OCI-LY1 (cell line): ENCODE results near the gene CHCHD10.

Experiments used
- H2AFZ ChIP-seq: fragments of 200-600 bp; sonication (generic), shearing (Covaris generic); 2 replicates; pipeline ENCODE4 v1.6.0; 2014; ENCODE audit warnings: antibody characterized with exemption, mild to moderate bottlenecking, low read length
- H3F3A ChIP-seq: fragments of 200-600 bp; sonication (generic), shearing (Covaris generic); 2 replicates; pipeline ENCODE4 v1.6.0; 2014; ENCODE audit warnings: mild to moderate bottlenecking, antibody characterized with exemption, low read length, moderate library complexity; ENCODE audit not compliant: insufficient read depth
- H3K27ac ChIP-seq: fragments of 200-600 bp; sonication (generic); 2 replicates; pipeline ENCODE4 v1.5.1; 2014; ENCODE audit warnings: low read length, mixed run types, mild to moderate bottlenecking, low read depth; ENCODE audit not compliant: poor library complexity, severe bottlenecking
- H3K27me3 ChIP-seq: fragments of 200-600 bp; sonication (generic); 2 replicates; pipeline ENCODE4 v1.6.0; 2014; ENCODE audit warnings: antibody characterized with exemption, mild to moderate bottlenecking, low read length, moderate library complexity; ENCODE audit not compliant: insufficient read depth
- H3K36me3 ChIP-seq: fragments of 200-600 bp; sonication (generic); 2 replicates; pipeline ENCODE4 v1.6.1; 2014; ENCODE audit warnings: mild to moderate bottlenecking, antibody characterized with exemption, low read length, moderate library complexity, mixed read lengths; ENCODE audit not compliant: insufficient read depth
- H3K4me1 ChIP-seq: fragments of 200-600 bp; sonication (generic); 2 replicates; pipeline ENCODE4 v1.5.1; 2014; ENCODE audit warnings: mild to moderate bottlenecking, low read length, moderate library complexity; ENCODE audit not compliant: insufficient read depth, severe bottlenecking
- H3K4me2 ChIP-seq: fragments of 200-600 bp; sonication (generic), shearing (Covaris generic); 2 replicates; pipeline ENCODE4 v1.6.1; 2014; ENCODE audit warnings: low read length
- H3K4me3 ChIP-seq: fragments of 200-600 bp; sonication (generic); 2 replicates; pipeline ENCODE4 v1.5.1; 2014; ENCODE audit warnings: low read length, low read depth, mild to moderate bottlenecking, mixed read lengths; ENCODE audit not compliant: poor library complexity, severe bottlenecking
- H3K79me2 ChIP-seq: fragments of 200-600 bp; shearing (Covaris generic); 2 replicates; pipeline ENCODE4 v1.6.1; 2016; ENCODE audit warnings: mixed run types, low read length, mixed read lengths; ENCODE audit not compliant: insufficient read depth
- H3K9ac ChIP-seq: fragments of 200-600 bp; sonication (generic), shearing (Covaris generic); 2 replicates; pipeline ENCODE4 v1.6.1; 2014; ENCODE audit warnings: mild to moderate bottlenecking, low read length, mixed read lengths
- H3K9me2 ChIP-seq: fragments of 200-600 bp; sonication (generic), shearing (Covaris generic); 2 replicates; pipeline ENCODE4 v1.6.1; 2014; ENCODE audit warnings: low read depth, mild to moderate bottlenecking, low read length, mixed read lengths
- H3K9me3 ChIP-seq: fragments of 200-600 bp; shearing (Covaris generic); 2 replicates; pipeline ENCODE4 v1.6.1; 2014; ENCODE audit warnings: low read length, mixed read lengths
- H4K20me1 ChIP-seq: fragments of 200-600 bp; sonication (generic), shearing (Covaris generic); 2 replicates; pipeline ENCODE4 v1.6.0; 2016; ENCODE audit warnings: mild to moderate bottlenecking, low read length; ENCODE audit not compliant: insufficient read depth
- EZH2 ChIP-seq: fragments of 200-600 bp; sonication (generic), shearing (Covaris generic); IDR thresholded peaks from 2 replicates; pipeline ENCODE4 v1.8.0; 2017; ENCODE audit warnings: borderline replicate concordance, mixed run types, mild to moderate bottlenecking, antibody characterized with exemption, low read length, moderate library complexity, mixed read lengths
- TF ChIP-seq, protein P1 (sequence below): fragments of 200-600 bp; sonication (generic), shearing (Covaris generic); IDR thresholded peaks from 2 replicates; pipeline ENCODE4 v1.5.1; 2017; ENCODE audit warnings: mild to moderate bottlenecking, antibody characterized with exemption, low read length, moderate library complexity, mixed read lengths

The CHCHD10 gene

GRCh38 chr22:23784215-23784732 is 16.5 kb upstream of the CHCHD10 start:
- Histone ChIP-seq H3K27me3 (no peaks in the 10 kb centered on the region), H3K4me3 (no peak overlapping the region), H3K36me3 (no peaks in the 10 kb centered on the region), H3K9me2 (no peaks in the 10 kb centered on the region), H2AFZ (no peak overlapping the region), H3K9me3 (no peaks in the 10 kb centered on the region), H3K27ac (no peak overlapping the region), H3F3A (no peaks in the 10 kb centered on the region), H3K79me2 (peaks cover 19% of the 10 kb centered on the region), H3K9ac (no peak overlapping the region), H3K4me1 (peaks cover 23% of the 10 kb centered on the region), H3K4me2 (no peak overlapping the region), H4K20me1 (no peaks in the 10 kb centered on the region)
- TF ChIP-seq, protein P1, sequence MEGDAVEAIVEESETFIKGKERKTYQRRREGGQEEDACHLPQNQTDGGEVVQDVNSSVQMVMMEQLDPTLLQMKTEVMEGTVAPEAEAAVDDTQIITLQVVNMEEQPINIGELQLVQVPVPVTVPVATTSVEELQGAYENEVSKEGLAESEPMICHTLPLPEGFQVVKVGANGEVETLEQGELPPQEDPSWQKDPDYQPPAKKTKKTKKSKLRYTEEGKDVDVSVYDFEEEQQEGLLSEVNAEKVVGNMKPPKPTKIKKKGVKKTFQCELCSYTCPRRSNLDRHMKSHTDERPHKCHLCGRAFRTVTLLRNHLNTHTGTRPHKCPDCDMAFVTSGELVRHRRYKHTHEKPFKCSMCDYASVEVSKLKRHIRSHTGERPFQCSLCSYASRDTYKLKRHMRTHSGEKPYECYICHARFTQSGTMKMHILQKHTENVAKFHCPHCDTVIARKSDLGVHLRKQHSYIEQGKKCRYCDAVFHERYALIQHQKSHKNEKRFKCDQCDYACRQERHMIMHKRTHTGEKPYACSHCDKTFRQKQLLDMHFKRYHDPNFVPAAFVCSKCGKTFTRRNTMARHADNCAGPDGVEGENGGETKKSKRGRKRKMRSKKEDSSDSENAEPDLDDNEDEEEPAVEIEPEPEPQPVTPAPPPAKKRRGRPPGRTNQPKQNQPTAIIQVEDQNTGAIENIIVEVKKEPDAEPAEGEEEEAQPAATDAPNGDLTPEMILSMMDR = no peak
- TF ChIP-seq EZH2 = no peak

- TF ChIP-seq, protein P1 = no peak
- no peak for TF ChIP-seq EZH2
- H3K27ac ChIP-seq = no peak overlapping the region
- no peak overlapping the region for H3K9ac ChIP-seq
- H4K20me1 ChIP-seq = no peaks in the 10 kb centered on the region
- H3K4me2 ChIP-seq = no peak overlapping the region
- H3K4me1 ChIP-seq = peaks cover 16% of the 10 kb centered on the region
- H3K9me2 ChIP-seq = no peaks in the 10 kb centered on the region
- no peaks in the 10 kb centered on the region for H3K9me3 ChIP-seq
- H3K36me3 ChIP-seq = no peaks in the 10 kb centered on the region
- no peaks in the 10 kb centered on the region for H3F3A ChIP-seq
- H3K4me3 ChIP-seq = no peak overlapping the region
- peaks cover 11% of the 10 kb centered on the region for H3K79me2 ChIP-seq
- H2AFZ ChIP-seq = no peak overlapping the region
- H3K27me3 ChIP-seq = no peaks in the 10 kb centered on the region
These were observed 15.7 kb upstream of the CHCHD10 start for GRCh38 chr22:23783265-23784150.

DNA sequence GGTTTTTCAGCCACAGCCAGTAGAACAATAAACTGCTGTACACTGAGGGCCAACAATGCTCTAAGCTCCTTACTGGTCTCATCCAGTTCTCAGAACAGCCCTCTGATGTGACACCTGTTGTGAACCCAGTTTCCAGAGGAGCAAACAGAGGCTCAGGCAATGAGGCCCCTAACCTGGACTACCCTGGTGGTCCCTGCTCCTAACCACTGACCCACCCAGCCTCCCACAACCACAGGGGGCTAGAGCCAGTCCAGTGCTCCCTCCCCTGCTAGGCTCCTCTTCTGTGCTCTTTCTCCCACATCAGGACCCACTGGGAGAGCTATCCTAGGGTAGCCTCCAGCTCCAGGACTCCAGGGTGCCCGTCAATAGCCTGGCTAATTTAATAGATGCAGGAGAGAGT is 14.9 kb upstream of the CHCHD10 start:
- peaks cover 3% of the 10 kb centered on the region for H3K79me2 ChIP-seq
- H3K4me3 ChIP-seq = no peak overlapping the region
- H3K9ac ChIP-seq = no peak overlapping the region
- H3K27ac ChIP-seq = no peak overlapping the region
- H4K20me1 ChIP-seq = no peaks in the 10 kb centered on the region
- no peaks in the 10 kb centered on the region for H3K36me3 ChIP-seq
- H3K9me2 ChIP-seq = no peaks in the 10 kb centered on the region
- TF ChIP-seq, protein P1 = no peak
- no peak for TF ChIP-seq EZH2
- H3K9me3 ChIP-seq = no peaks in the 10 kb centered on the region
- H3K4me1 ChIP-seq = peaks cover 8% of the 10 kb centered on the region
- H3K4me2 ChIP-seq = no peak overlapping the region
- H2AFZ ChIP-seq = no peak overlapping the region
- H3F3A ChIP-seq = no peaks in the 10 kb centered on the region
- H3K27me3 ChIP-seq = 0 out of 2 replicates have a peak, but pooled peaks cover 2% of the 10 kb centered on the region
